Stimulated activated CD8-positive, alpha-beta memory T cell treated with anti-CD3 and anti-CD28 coated beads, Interleukin-15, amount 100 ng/mL, for 48 hours (primary cell): Measurements from ENCODE around the gene UBTD1.
A peak's percentile ranks its signal among the peaks of the same experiment; 100 is the strongest.

ENCODE experiments used
- DNase-seq, 2 donors: peaks; one replicate each; pipeline ENCODE4 v3.0.0-alpha.2; 2020; ENCODE audit warnings: low read depth in 2 of 2

UBTD1 gene

DNA sequence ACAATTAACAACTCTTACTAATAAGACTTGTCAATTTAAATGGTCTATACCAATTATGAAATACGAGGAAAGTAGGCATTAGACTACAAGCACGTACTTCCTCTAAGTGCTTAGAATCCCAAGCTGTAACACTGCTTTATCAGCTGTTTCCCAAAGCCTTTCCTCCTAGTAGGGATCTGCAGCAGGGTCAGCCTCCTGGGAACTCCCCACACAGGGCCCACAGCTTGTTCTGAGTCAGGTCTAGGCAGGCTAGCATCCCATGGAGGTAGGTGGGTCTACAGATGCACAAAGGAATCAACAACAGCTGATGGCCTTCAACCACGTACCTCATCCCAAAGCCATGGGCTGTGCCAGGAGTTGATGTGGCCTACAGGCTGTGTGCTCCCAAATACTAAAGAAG, 15.2 kb upstream of the UBTD1 start:
- no peak for DNase-seq

DNA sequence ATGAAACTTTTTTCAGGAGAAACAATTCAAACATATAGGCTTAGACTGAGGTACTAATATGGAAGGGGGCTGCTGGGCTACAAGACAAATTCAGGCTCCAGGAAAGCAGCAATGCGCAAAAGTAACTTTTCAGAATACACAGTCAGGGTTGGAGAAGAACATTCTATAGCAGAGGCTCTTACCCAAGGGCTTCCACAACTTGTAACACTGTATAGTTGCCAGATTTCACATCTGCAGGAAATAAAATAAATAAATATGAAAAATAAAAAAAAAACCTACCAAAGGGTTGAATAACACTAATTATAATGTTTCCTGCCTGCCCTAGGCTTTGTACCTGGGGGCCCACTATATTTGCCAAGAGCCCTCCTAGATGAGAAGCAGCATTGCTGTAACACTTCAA, 14.8 kb upstream of the UBTD1 start:
- no peak for DNase-seq

DNA sequence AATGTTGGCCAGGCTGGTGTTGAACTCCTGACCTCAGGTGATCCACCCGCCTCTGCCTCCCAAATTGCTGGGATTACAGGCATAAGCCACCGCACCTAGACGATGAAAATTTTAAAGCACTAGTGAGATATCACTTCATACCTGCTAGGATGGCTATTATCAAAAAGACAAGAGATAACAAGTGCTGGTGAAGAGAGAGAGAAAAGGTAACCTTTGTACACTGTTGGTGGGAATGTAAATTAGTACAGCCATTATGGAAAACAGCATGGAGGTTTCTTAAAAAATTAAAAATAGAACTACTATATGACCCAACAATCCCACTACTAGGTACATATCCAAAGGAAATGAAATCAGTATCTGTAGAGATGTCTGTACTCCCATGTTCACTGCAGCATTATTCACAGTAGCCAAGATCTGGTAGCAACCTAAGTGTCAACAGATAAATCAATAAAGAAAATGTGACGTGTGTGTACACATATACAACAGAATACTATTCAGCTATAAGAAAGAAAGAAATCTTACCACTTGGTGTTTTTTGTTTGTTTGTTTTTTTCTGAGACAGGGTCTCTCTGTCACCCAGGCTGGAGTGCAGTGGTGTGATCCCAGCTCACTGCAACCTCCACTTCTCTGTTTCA, 13.0 kb upstream of the UBTD1 start:
- no peak for DNase-seq

DNA sequence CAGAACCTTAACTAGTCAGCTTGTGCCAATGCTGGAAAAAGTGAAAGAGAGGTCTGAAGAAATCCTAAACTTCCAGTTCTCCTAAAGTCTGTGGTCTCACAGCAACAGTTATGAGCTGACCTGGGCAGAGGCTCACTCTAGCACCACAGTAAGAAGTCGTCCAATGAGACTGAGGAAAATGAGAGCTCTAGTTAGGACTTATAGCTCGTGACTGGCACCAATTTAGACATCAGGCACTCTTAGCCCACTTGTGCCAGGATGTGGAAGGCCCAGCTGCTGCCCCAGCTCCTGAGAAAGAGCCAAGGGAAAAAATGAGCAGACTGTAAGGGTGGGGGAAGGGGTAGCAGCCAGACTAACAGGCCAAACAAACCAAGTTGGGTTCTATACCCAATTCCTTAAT, 8.1 kb upstream of the UBTD1 start:
- DNase-seq: no peak

DNA sequence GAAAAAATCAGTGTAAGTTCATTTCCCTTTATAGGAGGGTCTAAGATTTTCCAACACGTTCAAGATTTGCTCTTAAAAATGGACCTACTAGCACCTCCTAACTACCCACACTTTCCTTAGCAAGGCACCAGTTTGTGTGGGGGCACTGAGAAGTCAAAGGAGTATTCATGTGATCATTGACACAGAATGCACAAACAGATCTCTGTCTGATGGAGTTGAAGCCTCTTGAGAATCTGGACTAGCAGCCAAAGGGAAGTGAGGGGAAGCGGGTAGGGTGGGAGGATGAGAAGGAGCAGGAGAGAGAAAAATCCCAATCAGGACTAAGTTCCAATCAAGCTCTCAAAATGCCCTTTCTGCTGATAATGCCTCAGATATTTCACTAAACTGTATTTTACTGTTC, 4.6 kb upstream of the UBTD1 start:
- no peak for DNase-seq

DNA sequence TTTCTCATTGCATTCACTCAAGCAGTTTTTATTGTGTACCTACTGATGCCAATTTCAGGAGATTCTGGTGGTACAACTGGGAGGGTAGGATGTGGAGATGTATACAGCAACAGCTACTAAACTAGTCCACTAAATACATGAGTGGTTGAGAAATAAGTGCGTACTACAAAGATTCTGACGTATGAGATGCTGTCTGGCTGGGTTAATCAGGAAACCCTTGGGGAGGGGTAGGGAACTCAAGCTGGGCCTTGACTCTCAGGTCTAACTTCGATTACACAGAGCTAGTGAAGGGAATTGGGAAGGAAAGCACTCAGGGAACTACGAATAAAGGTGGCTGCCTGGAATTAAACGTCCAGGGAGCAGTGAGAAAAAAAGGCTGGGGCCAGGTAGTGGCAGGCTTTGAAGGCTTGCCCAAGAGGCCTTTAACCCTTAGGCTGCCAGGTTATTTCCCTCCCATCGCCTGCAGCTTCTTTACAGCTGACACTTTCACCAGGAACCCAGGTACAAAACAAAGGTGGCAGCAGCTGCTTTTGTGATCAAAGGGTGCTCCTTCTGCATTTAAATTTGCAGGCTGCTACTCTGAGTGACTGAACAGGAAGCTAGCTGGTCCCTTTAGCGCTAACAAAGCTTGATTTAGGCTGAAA, 3.7 kb upstream of the UBTD1 start:
- DNase-seq: no peak

DNA sequence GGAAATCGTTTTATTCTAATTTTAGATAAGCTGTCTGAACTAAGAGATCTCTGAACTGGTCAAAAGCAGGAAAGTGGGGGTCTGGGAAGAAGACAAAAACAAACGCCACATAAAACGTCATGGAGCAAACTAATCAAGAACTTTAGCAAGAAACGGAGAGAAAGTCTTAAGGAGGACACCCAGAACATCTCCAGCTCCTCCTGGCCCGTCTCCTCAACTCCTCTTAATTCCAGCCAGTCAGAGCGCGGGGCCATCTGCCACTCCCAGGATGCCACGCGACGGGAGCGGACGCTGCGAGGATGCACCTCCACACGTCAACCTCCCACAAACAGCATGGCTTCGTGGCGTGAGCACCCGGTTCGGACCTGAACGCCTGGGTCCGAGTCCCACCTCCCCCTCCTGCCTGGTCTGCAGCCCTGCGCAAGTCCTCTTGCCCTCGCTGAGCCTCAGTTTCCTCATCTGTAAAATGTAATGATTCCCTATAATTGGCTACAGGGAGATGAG, 1.1 kb upstream of the UBTD1 start:
- peak; percentile 73 to 81 for DNase-seq

DNA sequence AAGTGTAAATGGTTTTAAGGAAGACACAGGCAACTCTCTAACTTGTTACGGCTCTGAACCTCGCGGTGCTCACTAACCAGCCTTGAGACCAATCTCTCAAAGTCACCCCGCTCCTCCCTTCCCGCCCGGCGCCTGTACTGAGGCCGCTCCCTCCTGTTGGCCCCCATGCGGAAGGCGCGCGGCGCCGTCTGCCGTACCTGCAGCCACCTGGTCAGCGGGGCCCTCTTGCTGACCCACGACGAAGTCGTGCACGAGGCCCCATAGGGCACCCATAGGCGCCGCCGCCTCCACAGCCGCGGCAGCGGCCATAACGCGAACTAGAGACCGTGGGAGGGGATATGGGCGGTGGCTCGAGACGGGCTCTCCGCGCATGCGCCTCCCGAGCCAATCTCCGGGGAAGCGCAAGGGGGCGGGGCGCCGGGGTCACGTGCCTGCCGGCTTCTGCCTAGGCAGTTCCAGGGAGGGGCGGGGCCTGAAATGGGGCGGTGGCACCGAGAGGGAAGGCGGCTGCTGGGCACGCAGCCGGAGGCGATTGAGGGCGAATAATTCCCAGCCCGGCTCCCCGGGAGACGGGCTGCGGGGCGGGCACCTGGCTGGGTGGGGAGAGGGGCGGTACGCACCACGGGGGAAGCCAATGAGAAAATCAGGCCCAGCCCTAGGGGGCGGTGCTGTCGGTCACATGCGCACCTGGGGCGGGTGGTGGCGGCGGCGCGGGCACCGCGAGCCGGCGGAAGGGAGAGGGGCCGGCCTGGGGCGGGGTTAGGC, 466 bp upstream of the UBTD1 start, which contains the start of gene MMS19:
Gene MMS19 (minus strand): TSS at position 347 of the 765 bp plus-strand sequence. CDS start 38 bp downstream, at position 309.
- peak; percentile 99 for DNase-seq

DNA sequence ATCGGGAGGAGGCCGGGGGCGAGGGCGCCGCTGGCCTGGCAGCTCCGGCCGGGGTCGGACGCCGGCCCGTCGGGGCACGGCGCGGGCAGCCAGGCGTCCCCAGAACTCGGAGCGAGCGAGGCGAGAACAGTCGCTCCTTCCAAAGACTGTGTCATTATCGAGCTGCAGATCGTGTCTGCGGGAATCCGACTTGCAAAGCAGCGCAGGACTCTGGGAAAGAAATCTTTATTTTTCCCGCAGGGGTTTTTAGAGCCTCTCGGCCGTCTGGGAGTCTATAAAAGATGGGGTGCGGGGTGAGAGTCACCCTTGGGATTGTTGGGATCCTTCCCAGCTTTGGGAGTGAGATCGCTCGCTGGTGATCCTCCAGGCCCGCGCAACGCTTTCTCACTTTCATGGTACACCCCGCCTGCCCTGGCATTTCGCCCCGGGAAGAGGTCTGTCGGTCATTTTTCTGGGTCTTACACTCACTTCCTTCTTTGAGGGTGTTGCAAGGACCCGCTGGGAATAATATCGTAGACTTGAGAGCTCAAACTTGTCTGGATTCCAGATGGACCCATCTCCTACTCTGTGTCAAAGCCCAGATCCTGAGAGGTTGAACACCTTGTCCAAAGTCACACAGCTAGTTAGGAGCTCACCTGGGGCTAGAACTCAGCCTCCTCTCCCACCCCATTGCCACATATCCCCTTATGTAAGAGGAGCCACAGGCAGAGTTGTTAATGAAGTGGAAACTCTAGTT, 1.0 kb downstream of the UBTD1 start:
- DNase-seq: no peak

DNA sequence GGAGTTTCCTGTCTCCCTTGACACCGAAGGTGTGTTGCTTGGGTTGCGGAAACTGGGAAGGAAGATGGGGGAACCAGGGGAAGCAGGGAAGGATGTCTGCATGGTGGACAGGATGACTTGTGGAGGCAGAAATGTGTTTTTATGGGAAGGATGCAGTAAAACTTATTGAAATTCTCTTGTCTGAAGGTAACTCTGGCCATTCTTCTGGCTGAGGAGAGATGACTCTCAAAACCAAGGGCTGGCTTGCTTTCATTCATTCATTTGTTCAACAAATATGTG, 1.5 kb downstream of the UBTD1 start:
- no peak for DNase-seq

DNA sequence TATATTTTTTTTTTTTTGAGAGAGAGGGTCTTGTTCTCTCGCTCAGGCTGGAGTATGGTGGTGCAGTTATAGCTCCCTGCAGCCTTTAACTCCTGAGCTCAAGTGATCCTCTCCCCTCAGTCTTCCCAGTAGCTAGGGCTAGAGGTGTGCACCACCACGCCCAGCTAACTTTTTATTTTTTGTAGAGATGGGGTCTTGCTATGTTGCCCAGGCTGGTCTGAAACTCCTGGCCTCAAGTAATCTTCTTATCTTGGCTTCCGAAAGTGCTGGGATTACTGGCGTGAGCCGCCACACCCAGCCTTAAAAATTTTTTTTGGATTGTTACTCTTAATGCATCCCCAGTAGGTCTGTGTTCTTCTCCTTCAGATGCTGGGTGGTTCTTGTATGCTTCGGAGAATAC, 4.2 kb downstream of the UBTD1 start:
- DNase-seq: no peak

DNA sequence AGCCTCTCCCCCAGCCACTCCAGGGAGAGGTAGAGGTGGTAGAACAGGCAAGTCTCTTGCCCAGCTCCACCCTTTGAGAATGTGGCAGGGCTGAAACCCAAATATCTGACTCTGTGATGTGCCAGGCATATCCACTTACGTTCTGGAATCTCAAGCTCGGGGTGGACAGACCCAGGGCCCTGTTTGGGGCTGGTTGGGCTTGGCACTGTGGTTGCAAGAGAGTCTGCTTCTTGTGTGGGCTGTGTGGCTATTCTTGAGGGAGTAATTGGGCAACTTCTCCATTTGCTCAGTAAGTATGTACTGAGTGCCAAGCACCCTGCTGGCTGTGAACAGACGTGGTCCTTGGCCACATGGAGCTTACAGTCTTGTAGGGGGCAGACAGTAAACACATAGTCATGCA, 4.7 kb downstream of the UBTD1 start:
- DNase-seq: no peak

DNA sequence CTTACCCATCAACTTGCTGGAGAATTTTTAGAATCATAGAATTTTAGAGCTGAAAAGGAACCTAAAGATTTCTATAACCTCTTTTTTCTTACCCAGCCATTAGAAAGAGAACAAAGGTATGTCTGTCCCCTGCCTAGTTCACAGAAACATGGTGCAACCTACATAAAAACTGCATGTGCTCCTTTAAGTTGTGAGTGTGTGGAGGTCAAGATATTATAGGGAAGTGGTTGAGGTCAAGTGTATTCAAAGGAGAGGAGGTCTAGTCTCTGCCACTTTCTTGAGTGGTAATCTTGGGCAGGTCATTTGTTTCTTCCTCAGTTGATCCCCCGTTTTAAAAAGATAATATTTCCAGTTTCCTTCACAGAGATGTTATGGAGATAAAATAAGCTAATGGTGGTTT, 6.4 kb downstream of the UBTD1 start:
- DNase-seq: no peak

DNA sequence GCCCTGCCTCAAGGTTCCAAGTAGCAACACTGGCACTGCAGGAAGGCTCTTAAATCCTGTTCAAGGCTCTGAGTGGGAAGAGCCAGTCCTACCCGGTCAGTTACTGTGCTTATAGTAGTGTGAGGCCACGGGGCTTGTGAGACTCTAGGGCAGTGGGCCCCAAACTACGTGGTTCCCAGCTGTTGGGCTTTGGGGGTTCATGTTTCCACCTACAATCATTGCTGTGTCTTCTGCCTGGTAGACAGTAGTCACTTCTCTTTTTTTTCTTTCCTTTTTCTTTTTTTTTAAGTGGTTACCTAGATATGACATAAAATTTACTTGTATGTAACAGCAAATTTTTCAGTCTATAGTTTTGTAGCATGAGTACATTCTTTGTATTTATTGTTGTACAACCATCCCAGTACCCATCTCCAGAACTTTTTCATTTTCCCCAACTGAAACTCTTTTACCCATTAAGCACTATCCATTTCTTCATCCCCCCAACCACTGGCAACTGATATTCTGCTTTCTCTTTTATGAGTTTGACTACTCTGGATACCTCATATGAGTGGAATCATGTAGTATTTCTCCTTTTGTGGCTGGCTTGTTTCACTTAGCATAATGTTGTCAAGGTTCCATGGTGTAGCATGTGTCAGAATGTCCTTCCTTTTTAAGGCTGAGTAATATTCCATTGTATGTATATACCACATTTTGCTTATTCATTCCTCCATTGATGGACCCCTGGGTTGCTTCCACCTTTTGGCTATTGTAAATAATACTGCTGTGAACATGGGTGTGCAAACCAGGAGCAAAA, 7.7 kb downstream of the UBTD1 start:
- no peak for DNase-seq

DNA sequence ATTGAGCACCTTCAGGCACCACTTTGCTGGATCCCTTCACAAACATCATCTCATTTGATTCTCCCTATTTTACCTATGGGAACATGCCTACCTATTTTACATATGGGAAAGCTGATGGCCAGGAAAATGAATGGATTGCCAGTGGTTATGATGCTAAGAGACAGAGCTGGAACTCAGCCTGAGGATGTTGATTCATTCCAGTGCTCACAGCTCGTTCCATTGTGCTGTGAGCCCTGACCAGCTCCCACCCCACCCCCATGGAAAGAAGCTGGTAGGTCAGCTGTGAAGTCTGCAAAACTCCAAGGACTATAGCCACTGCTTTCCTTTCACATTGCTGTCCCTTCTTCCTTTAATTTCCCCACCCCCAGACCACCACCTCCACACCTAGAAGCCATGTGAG, 9.6 kb downstream of the UBTD1 start:
- DNase-seq: no peak

DNA sequence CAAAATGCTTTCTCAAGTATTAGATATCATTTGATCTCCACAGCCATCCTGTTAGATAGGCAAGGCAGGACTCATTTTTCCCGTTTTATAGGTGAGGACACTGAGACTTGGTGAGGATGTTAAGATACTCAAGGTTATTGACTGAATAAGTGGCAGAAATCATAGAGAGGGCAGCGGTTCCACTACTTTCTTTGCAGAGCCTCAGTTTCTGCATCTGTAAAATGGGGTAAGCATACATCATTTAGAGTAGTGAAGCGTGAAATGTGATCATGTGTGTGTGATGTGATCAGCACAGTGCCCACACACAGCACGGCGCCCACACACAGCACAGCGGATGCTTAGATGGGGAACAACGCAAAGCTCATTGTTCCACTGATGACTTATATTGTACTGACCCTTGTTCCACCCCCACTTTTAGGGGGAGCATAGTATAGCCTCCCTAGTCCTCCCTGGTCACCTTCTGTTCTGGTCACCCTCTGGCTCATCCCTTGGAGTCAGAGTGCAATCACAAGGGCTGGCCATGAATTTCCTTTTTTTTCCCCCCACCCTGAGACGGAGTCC, 10.5 kb downstream of the UBTD1 start:
- no peak for DNase-seq

DNA sequence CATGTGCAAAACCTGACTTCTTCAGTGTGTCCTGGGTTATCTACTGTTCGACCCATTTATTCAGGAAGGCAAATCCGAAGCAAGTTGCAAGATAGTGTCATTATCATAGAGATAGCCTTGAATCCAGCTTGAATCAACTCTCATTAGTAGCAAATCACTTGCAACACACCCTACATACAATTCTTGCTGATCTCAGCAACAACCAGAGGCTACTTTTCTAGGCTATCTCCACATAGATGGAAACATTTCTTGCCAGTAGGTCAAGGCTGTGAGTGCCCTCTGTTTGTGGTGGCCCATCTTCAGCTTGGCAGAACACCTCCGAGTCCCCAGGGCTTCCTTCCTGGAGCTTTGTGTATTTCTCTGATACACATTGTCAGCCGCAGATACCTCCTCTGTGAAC, 12.0 kb downstream of the UBTD1 start:
- no peak for DNase-seq

DNA sequence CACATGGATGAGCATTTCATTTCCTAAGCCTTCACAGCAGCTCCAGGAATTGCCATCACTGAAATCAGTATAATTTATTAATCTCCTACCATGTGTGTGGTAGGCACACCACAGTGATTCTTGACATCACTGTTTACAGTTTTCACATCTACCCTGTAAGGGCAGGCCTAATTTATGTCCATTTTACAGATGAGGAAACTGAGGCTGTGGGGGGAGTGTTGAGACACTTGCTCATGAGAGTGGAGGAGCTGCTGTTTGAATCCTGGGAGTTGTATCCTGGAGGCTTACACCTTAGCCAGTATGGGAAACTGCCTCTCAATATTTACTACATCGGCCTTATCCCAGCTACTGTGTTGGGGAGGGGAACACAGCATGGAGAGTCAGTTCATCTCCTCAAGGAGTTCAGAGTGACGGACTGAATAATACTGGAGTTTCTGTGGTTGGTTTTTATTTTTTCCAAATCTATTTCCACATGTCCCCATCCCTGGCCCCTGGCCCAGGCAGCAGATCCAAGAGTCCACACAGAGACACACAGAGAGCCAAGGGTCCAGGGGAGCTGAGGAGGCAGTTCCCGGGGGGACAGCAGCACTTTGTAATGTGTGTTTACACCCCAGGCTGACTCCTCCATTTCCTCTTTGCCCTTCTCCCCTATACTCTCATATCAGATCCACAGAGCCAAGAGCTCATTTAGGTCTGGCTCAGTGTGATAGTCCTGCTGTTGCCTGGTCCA, 13.2 kb downstream of the UBTD1 start:
- no peak for DNase-seq

DNA sequence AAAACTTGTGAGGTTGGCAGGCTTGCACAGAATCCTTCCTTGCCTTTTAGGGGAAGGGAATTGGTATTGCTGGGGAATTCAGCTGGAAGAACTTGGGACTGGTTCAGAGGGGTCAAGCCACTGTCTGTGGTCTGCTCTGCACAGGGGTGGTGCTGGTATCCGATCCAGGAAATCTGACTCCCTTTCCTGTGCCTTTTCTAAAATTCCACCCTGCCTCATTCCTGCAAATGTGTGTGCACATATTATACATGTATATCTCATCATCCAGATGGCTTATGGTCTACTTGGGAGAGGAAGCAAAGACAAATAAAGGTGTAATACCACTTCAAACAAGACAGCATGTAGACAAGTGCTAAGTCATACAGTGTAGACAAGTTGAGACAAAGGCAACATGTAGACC, 14.3 kb downstream of the UBTD1 start:
- no peak for DNase-seq

DNA sequence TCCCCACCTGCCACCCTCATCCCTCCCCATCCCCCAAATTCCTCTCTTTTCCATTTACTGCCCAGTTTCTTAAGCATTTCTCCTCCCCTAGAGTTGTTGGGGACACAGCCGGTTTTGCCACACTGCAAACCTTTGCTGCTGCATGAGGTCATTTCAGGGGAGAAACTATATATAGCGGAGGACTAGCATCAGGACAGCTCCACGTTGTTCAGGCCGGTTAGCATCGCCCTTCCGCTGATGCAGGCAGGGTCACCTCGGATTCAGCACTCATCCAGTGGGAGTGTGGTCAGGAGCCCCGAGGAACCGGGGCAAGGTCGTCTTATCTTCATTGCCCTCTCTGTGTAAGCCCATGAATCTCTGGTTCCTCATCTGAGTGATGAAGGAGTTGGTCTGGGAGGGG, 15.6 kb downstream of the UBTD1 start:
- DNase-seq: no peak
